Liver (tissue), 9 donors: ENCODE measurements around the gene KIF23. TPM values are rescaled to one million over a fixed set of nuclear protein-coding genes. Genes with fewer than 3 reads are reported as not detected.
A peak's percentile ranks its signal among the peaks of the same experiment; 100 is the strongest.

Experiments used
- DNase-seq: peaks from one replicate; pipeline ENCODE4 v3.0.0-alpha.2; 2017; ENCODE audit warnings: low spot score
- H3K27ac ChIP-seq, 2 donors: one replicate each; pipeline ENCODE4 v1.7.0; 2013; ENCODE audit warnings: inconsistent platforms in 2 of 2, low read length in 2 of 2, control low read depth in 1 of 2, low read depth in 1 of 2, mild to moderate bottlenecking in 1 of 2
- H3K27me3 ChIP-seq, 4 donors: one replicate each; pipeline versions ENCODE4 v1.6.1 to v1.7.0; 2013; ENCODE audit warnings: low read length in 3 of 4, inconsistent platforms in 1 of 4, mild to moderate bottlenecking in 1 of 4, moderate library complexity in 1 of 4; ENCODE audit not compliant: control insufficient read depth in 4 of 4, insufficient read depth in 4 of 4
- H3K36me3 ChIP-seq, 4 donors: one replicate each; pipeline versions ENCODE4 v1.6.1 to v1.7.0; 2013; ENCODE audit warnings: low read length in 3 of 4, mild to moderate bottlenecking in 3 of 4, low read depth in 1 of 4, moderate library complexity in 1 of 4; ENCODE audit not compliant: control insufficient read depth in 4 of 4, insufficient read depth in 3 of 4
- H3K4me1 ChIP-seq, 4 donors: one replicate each; pipeline versions ENCODE4 v1.6.1 to v1.7.0; 2013; ENCODE audit warnings: low read length in 3 of 4, mild to moderate bottlenecking in 3 of 4, moderate library complexity in 1 of 4; ENCODE audit not compliant: control insufficient read depth in 4 of 4, insufficient read depth in 4 of 4
- H3K4me3 ChIP-seq, 3 donors: one replicate each; pipeline versions ENCODE4 v1.6.1 to v1.7.0; 2013; ENCODE audit warnings: low read length in 3 of 3, control low read depth in 1 of 3, low read depth in 1 of 3, mild to moderate bottlenecking in 1 of 3
- H3K9ac ChIP-seq, 2 donors: one replicate each; pipeline ENCODE4 v1.7.0; 2013; ENCODE audit warnings: low read length in 2 of 2, mild to moderate bottlenecking in 2 of 2, moderate library complexity in 2 of 2, control low read depth in 1 of 2, low read depth in 1 of 2
- H3K9me3 ChIP-seq, 4 donors: one replicate each; pipeline versions ENCODE4 v1.6.1 to v1.7.0; 2013; ENCODE audit warnings: low read length in 3 of 4; ENCODE audit not compliant: control insufficient read depth in 4 of 4
- GABPA ChIP-seq, 2 donors: IDR thresholded peaks in 1 of 2; conservative IDR thresholded peaks in 1 of 2; 2 replicates each; pipeline ENCODE4 v1.6.1; 2016; ENCODE audit warnings: antibody characterized with exemption in 2 of 2, mild to moderate bottlenecking in 1 of 2, moderate library complexity in 1 of 2
- HNF4A ChIP-seq, 2 donors: conservative IDR thresholded peaks; 2 replicates each; pipeline ENCODE4 v1.6.1; 2016; ENCODE audit warnings: antibody characterized with exemption in 2 of 2, mild to moderate bottlenecking in 2 of 2
- HNF4G ChIP-seq: IDR thresholded peaks from 2 replicates; pipeline ENCODE4 v1.6.1; 2016; ENCODE audit warnings: antibody characterized with exemption
- NR2F2 ChIP-seq: IDR thresholded peaks from 2 replicates; pipeline ENCODE4 v1.6.1; 2016; ENCODE audit warnings: antibody characterized with exemption
- RAD21 ChIP-seq, 2 donors: IDR thresholded peaks; 2 replicates each; pipeline ENCODE4 v1.6.1; 2016; ENCODE audit warnings: antibody characterized with exemption in 2 of 2, mild to moderate bottlenecking in 2 of 2
- REST ChIP-seq: IDR thresholded peaks from 2 replicates; pipeline ENCODE4 v1.6.1; 2016; ENCODE audit warnings: antibody characterized with exemption, mild to moderate bottlenecking
- RXRA ChIP-seq, 2 donors: IDR thresholded peaks; 2 replicates each; pipeline ENCODE4 v1.6.1; 2017 to 2018; ENCODE audit warnings: antibody characterized with exemption in 2 of 2, mild to moderate bottlenecking in 1 of 2
- SP1 ChIP-seq: IDR thresholded peaks from 2 replicates; pipeline ENCODE4 v1.6.1; 2018; ENCODE audit warnings: antibody characterized with exemption, mild to moderate bottlenecking
- TAF1 ChIP-seq: conservative IDR thresholded peaks from 2 replicates; pipeline ENCODE4 v1.6.1; 2016; ENCODE audit warnings: antibody characterized with exemption, mild to moderate bottlenecking
- ZBTB33 ChIP-seq: IDR thresholded peaks from 2 replicates; pipeline ENCODE4 v1.6.1; 2016; ENCODE audit warnings: antibody characterized with exemption
- WGBS: extraction: QIAGEN DNeasy Blood & Tissue Kit; methylation state at CpG from one replicate; pipeline ENCODE4 v1.1.7; 2013; 5-methylcytosine and 5-hydroxymethylcytosine counted together
- polyA plus RNA-seq, 2 donors: library from polyadenylated mRNA; stranded (reverse) in 1 of 2; unstranded in 1 of 2; fragments of 200-250 nt in 1 of 2; fragments of >200 nt in 1 of 2; fragmentation: Nextera tagmentation in 1 of 2; extraction: Ambion mirVana in 1 of 2; gene quantifications; one replicate each; pipeline versions ENCODE4 v1.2.1 to v1.2.3, GENCODE V29; 2013 to 2015
- total RNA-seq, 2 donors: library from RNA; depleted of rRNA; stranded (reverse); fragments of >200 nt; gene quantifications; one replicate each; pipeline ENCODE4 v1.2.3, GENCODE V29; 2014
- donor health status: healthy.
- donor health status: healthy.
- donor health status: healthy.
- donor health status: healthy.
- donor health status: healthy.

KIF23 gene
- total and polyA plus RNA-seq, 4 donors, result 0.25 to 32.8 (median 1.1) TPM

GRCh38 chr15:69410248-69410874 lies 3.8 kb upstream of the KIF23 start:
- no peak overlapping the region for H3K27ac ChIP-seq
- H3K27me3 ChIP-seq, result peaks cover 0 to 1% (median 0%) of the 10 kb centered on the region in 4 donors
- peaks cover 2 to 11% (median 6%) of the 10 kb centered on the region in 4 donors for H3K4me1 ChIP-seq
- no peak for TF ChIP-seq HNF4A (conservative IDR thresholded peaks at IDR 0.05)
- peak; percentile 15 to 45 for TF ChIP-seq RAD21 (IDR thresholded peaks at IDR 0.05)
- no peaks in the 10 kb centered on the region for H3K36me3 ChIP-seq
- no peak overlapping the region for H3K4me3 ChIP-seq
- no peaks in the 10 kb centered on the region for H3K9me3 ChIP-seq
- no peak for DNase-seq
- no peak overlapping the region for H3K9ac ChIP-seq
- 65% methylated on average over 9 of the region's 9 CpGs for WGBS

GRCh38 chr15:69412274-69412673 lies 1.9 kb upstream of the KIF23 start:
- no peaks in the 10 kb centered on the region for H3K9me3 ChIP-seq
- no peak for TF ChIP-seq TAF1
- TF ChIP-seq NR2F2, result no peak
- H3K9ac ChIP-seq, result no peak overlapping the region
- no peak overlapping the region for H3K4me3 ChIP-seq
- peaks cover 0 to 4% (median 0%) of the 10 kb centered on the region in 4 donors for H3K27me3 ChIP-seq
- H3K4me1 ChIP-seq, result peaks cover 2 to 11% (median 6%) of the 10 kb centered on the region in 4 donors
- no peak overlapping the region for H3K27ac ChIP-seq
- no peak for DNase-seq
- H3K36me3 ChIP-seq, result no peaks in the 10 kb centered on the region

- H3K27ac ChIP-seq, result no peak overlapping the region
- H3K9ac ChIP-seq, result no peak overlapping the region
- DNase-seq, result no peak
- H3K4me3 ChIP-seq, result no peak overlapping the region
- no peaks in the 10 kb centered on the region for H3K9me3 ChIP-seq
- TF ChIP-seq HNF4G (no peak), SP1 (no peak), ZBTB33 (no peak), GABPA (IDR thresholded peaks at IDR 0.05 in 1 of 2, conservative IDR thresholded peaks at IDR 0.05 in 1 of 2) (no peak), REST (no peak), RXRA (IDR thresholded peaks at IDR 0.05) (no peak), NR2F2 (no peak), TAF1 (no peak)
- 77% methylated on average over 1 of the region's 1 CpG for WGBS
- H3K4me1 ChIP-seq, result peaks cover 2 to 11% (median 6%) of the 10 kb centered on the region in 4 donors
- H3K36me3 ChIP-seq, result no peaks in the 10 kb centered on the region
- peaks cover 0 to 4% (median 0%) of the 10 kb centered on the region in 4 donors for H3K27me3 ChIP-seq
These were observed 1.4 kb upstream of the KIF23 start for GRCh38 chr15:69412701-69413100.
